Measurements from ENCODE around the gene SCAI.
"Not testable (repeated sequence)": the region's sequence is repeated elsewhere in the genome, so short reads cannot be mapped to it uniquely, and the experiment has no call there.

Gene SCAI

DNA sequence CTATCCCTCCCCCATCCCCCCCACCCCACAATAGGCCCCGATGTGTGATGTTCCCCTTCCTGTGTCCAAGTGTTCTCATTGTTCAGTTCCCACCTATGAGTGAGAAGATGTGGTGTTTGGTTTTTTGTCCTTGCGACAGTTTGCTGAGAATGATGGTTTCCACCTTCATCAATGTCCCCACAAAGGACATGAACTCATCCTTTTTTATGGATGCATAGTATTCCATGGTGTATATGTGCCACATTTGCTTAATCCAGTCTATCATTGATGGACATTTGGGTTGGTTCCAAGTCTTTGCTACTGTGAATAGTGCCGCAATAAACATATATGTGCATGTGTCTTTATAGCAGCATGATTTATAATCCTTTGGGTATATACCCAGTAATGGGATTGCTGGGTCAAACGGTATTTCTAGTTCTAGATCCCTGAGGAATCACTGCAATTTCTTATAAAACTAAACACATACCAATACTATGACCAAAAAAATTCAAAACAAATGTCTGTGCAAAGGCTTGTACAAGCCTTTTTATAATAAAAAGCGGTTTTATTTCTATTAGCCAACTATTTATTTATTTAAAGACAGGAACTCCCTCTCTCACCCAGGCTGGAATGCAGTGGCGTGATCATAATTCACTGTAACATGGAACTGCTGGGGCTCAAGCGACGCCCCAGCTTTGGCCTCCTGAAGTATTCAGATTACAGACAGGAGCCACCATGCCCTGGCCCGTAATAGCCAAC, 183.5 kb downstream of the SCAI start:
- H2BK12ac ChIP-seq (ENCODE audit: low read length in 2 of 2); DNase-seq; H2BK15ac ChIP-seq (ENCODE audit: low read depth, poor library complexity, severe bottlenecking); H4K91ac ChIP-seq (ENCODE audit: low read length); H3K4me2 ChIP-seq (ENCODE audit: low read length, poor library complexity, severe bottlenecking); H2BK5ac ChIP-seq (ENCODE audit: low read depth, low read length, poor library complexity, severe bottlenecking); H2BK120ac ChIP-seq (ENCODE audit: low read depth, low read length); H3K4me1 ChIP-seq (ENCODE audit: control insufficient read depth, insufficient read depth, low read depth, low read length); H3K18ac ChIP-seq (ENCODE audit: low read depth in 1 of 2, low read length in 2 of 2); H3K23ac ChIP-seq (ENCODE audit: low read length in 2 of 2); H2AFZ ChIP-seq (ENCODE audit: low read depth, low read length); H3K27ac ChIP-seq (ENCODE audit: low read length, poor library complexity, severe bottlenecking); H3K9ac ChIP-seq (ENCODE audit: low read length); H3K4me3 ChIP-seq (ENCODE audit: insufficient read depth in 1 of 2, low read depth in 1 of 2, low read length in 2 of 2); H3K36me3 ChIP-seq (ENCODE audit: control insufficient read depth in 1 of 2, insufficient read depth in 2 of 2, low read depth in 1 of 2, low read length in 2 of 2); H3K4ac ChIP-seq (ENCODE audit: low read depth in 1 of 2, low read length in 2 of 2); H4K8ac ChIP-seq (ENCODE audit: low read length); H3K79me1 ChIP-seq (replicated peaks; ENCODE audit: low read length, poor library complexity, severe bottlenecking); H3K27me3 ChIP-seq (ENCODE audit: control insufficient read depth in 1 of 2, insufficient read depth in 1 of 2, low read length in 2 of 2); H2AK5ac ChIP-seq (ENCODE audit: low read length, severe bottlenecking); H3K9me3 ChIP-seq (ENCODE audit: control insufficient read depth, low read length); H3K14ac ChIP-seq (ENCODE audit: low read length in 2 of 2): not testable (repeated sequence)
- WGBS, result 97% methylated on average over 5 of the region's 9 CpGs

GRCh38 chr9:124954255-124954654, 189.1 kb downstream of the SCAI start:
- Histone ChIP-seq H2AK5ac (ENCODE audit: low read length, severe bottlenecking) (no peak overlapping the region), H4K91ac (ENCODE audit: low read length) (no peak overlapping the region), H3K18ac (ENCODE audit: low read depth in 1 of 2, low read length in 2 of 2) (no peak overlapping the region), H3K4ac (ENCODE audit: low read depth in 1 of 2, low read length in 2 of 2) (no peak overlapping the region), H3K4me1 (ENCODE audit: control insufficient read depth, insufficient read depth, low read depth, low read length) (no peaks in the 10 kb centered on the region), H3K9me3 (ENCODE audit: control insufficient read depth, low read length) (no peaks in the 10 kb centered on the region), H2BK5ac (ENCODE audit: low read depth, low read length, poor library complexity, severe bottlenecking) (no peak overlapping the region), H3K79me1 (replicated peaks; ENCODE audit: low read length, poor library complexity, severe bottlenecking) (no peaks in the 10 kb centered on the region), H4K8ac (ENCODE audit: low read length) (no peak overlapping the region), H3K4me3 (ENCODE audit: insufficient read depth in 1 of 2, low read depth in 1 of 2, low read length in 2 of 2) (no peak overlapping the region), H3K27me3 (ENCODE audit: control insufficient read depth in 1 of 2, insufficient read depth in 1 of 2, low read length in 2 of 2) (no peaks in the 10 kb centered on the region), H3K27ac (ENCODE audit: low read length, poor library complexity, severe bottlenecking) (no peak overlapping the region), H3K4me2 (ENCODE audit: low read length, poor library complexity, severe bottlenecking) (no peak overlapping the region), H2BK12ac (ENCODE audit: low read length in 2 of 2) (no peak overlapping the region), H3K36me3 (ENCODE audit: control insufficient read depth in 1 of 2, insufficient read depth in 2 of 2, low read depth in 1 of 2, low read length in 2 of 2) (peaks cover 0 to 3% of the 10 kb centered on the region in 2 experiments), H2BK120ac (ENCODE audit: low read depth, low read length) (no peak overlapping the region), H3K14ac (ENCODE audit: low read length in 2 of 2) (no peak overlapping the region), H2BK15ac (ENCODE audit: low read depth, poor library complexity, severe bottlenecking) (no peak overlapping the region), H3K9ac (ENCODE audit: low read length) (no peak overlapping the region), H3K23ac (ENCODE audit: low read length in 2 of 2) (no peak overlapping the region), H2AFZ (ENCODE audit: low read depth, low read length) (no peak overlapping the region)
- no peak for DNase-seq
- WGBS, result 100% methylated on average over 1 of the region's 1 CpG

DNA sequence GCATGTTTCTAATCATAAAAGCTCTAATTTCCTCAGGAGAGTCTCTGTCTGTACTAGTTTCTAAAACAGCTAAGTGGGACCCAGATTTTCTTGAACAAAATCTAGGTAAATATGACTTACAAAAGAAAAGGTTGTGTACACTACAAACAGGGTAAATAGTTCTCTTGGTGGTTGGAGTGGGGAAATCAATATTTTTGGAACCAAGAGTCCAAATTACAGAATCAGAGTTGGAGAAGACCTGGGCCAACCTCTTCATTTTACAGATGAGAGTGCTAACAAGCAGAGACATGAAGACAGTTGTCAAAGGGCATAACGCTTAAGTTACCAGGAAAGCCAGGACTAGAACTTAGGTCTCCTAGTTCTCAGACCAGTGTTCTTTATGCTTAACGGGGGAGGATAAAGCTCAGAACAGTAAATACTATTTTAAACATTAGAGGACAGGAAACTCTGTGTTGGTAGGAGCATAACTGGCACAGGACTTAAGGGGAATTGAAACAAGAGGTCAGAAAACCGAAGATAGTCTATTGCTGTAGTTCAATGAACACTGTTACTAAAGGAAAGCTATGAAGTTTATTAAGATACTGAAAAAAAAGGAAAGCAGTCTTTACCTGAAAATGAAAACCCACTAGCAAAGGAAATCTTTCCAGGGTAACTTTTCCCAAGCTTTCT, 193.1 kb downstream of the SCAI start:
- H4K8ac ChIP-seq (ENCODE audit: low read length), result no peak overlapping the region
- DNase-seq, result no peak
- no peak overlapping the region for H2AFZ ChIP-seq (ENCODE audit: low read depth, low read length)
- no peak overlapping the region for H3K9ac ChIP-seq (ENCODE audit: low read length)
- H3K4me2 ChIP-seq (ENCODE audit: low read length, poor library complexity, severe bottlenecking), result no peak overlapping the region
- H4K91ac ChIP-seq (ENCODE audit: low read length), result no peak overlapping the region
- no peak overlapping the region for H3K14ac ChIP-seq (ENCODE audit: low read length in 2 of 2)
- H3K4ac ChIP-seq (ENCODE audit: low read depth in 1 of 2, low read length in 2 of 2), result no peak overlapping the region
- peaks cover 0 to 3% of the 10 kb centered on the region in 2 experiments for H3K36me3 ChIP-seq (ENCODE audit: control insufficient read depth in 1 of 2, insufficient read depth in 2 of 2, low read depth in 1 of 2, low read length in 2 of 2)
- no peak overlapping the region for H3K18ac ChIP-seq (ENCODE audit: low read depth in 1 of 2, low read length in 2 of 2)
- H3K27ac ChIP-seq (ENCODE audit: low read length, poor library complexity, severe bottlenecking), result no peak overlapping the region
- 100% methylated on average over 2 of the region's 3 CpGs for WGBS
- no peak overlapping the region for H2AK5ac ChIP-seq (ENCODE audit: low read length, severe bottlenecking)
- H2BK120ac ChIP-seq (ENCODE audit: low read depth, low read length), result no peak overlapping the region
- no peak overlapping the region for H2BK15ac ChIP-seq (ENCODE audit: low read depth, poor library complexity, severe bottlenecking)
- H2BK5ac ChIP-seq (ENCODE audit: low read depth, low read length, poor library complexity, severe bottlenecking), result no peak overlapping the region
- no peak overlapping the region for H3K4me3 ChIP-seq (ENCODE audit: insufficient read depth in 1 of 2, low read depth in 1 of 2, low read length in 2 of 2)
- no peaks in the 10 kb centered on the region for H3K79me1 ChIP-seq (replicated peaks; ENCODE audit: low read length, poor library complexity, severe bottlenecking)
- no peaks in the 10 kb centered on the region for H3K27me3 ChIP-seq (ENCODE audit: control insufficient read depth in 1 of 2, insufficient read depth in 1 of 2, low read length in 2 of 2)
- no peaks in the 10 kb centered on the region for H3K9me3 ChIP-seq (ENCODE audit: control insufficient read depth, low read length)
- no peaks in the 10 kb centered on the region for H3K4me1 ChIP-seq (ENCODE audit: control insufficient read depth, insufficient read depth, low read depth, low read length)
- no peak overlapping the region for H3K23ac ChIP-seq (ENCODE audit: low read length in 2 of 2)
- H2BK12ac ChIP-seq (ENCODE audit: low read length in 2 of 2), result no peak overlapping the region

- peaks cover 0 to 3% of the 10 kb centered on the region in 2 experiments for H3K36me3 ChIP-seq (ENCODE audit: control insufficient read depth in 1 of 2, insufficient read depth in 2 of 2, low read depth in 1 of 2, low read length in 2 of 2)
- no peak for DNase-seq
- no peak overlapping the region for H2AFZ ChIP-seq (ENCODE audit: low read depth, low read length)
- H3K14ac ChIP-seq (ENCODE audit: low read length in 2 of 2), result no peak overlapping the region
- H3K9ac ChIP-seq (ENCODE audit: low read length), result no peak overlapping the region
- no peak overlapping the region for H2BK15ac ChIP-seq (ENCODE audit: low read depth, poor library complexity, severe bottlenecking)
- H3K9me3 ChIP-seq (ENCODE audit: control insufficient read depth, low read length), result no peaks in the 10 kb centered on the region
- no peak overlapping the region for H3K23ac ChIP-seq (ENCODE audit: low read length in 2 of 2)
- no peak overlapping the region for H2BK12ac ChIP-seq (ENCODE audit: low read length in 2 of 2)
- no peak overlapping the region for H3K4me3 ChIP-seq (ENCODE audit: insufficient read depth in 1 of 2, low read depth in 1 of 2, low read length in 2 of 2)
- H3K4ac ChIP-seq (ENCODE audit: low read depth in 1 of 2, low read length in 2 of 2), result no peak overlapping the region
- no peaks in the 10 kb centered on the region for H3K4me1 ChIP-seq (ENCODE audit: control insufficient read depth, insufficient read depth, low read depth, low read length)
- no peak overlapping the region for H3K4me2 ChIP-seq (ENCODE audit: low read length, poor library complexity, severe bottlenecking)
- WGBS, result 84% methylated on average over 2 of the region's 2 CpGs
- H3K27ac ChIP-seq (ENCODE audit: low read length, poor library complexity, severe bottlenecking), result no peak overlapping the region
- no peaks in the 10 kb centered on the region for H3K79me1 ChIP-seq (replicated peaks; ENCODE audit: low read length, poor library complexity, severe bottlenecking)
- no peaks in the 10 kb centered on the region for H3K27me3 ChIP-seq (ENCODE audit: control insufficient read depth in 1 of 2, insufficient read depth in 1 of 2, low read length in 2 of 2)
- no peak overlapping the region for H4K8ac ChIP-seq (ENCODE audit: low read length)
- no peak overlapping the region for H2BK5ac ChIP-seq (ENCODE audit: low read depth, low read length, poor library complexity, severe bottlenecking)
- H2AK5ac ChIP-seq (ENCODE audit: low read length, severe bottlenecking), result no peak overlapping the region
- no peak overlapping the region for H4K91ac ChIP-seq (ENCODE audit: low read length)
- H3K18ac ChIP-seq (ENCODE audit: low read depth in 1 of 2, low read length in 2 of 2), result no peak overlapping the region
- no peak overlapping the region for H2BK120ac ChIP-seq (ENCODE audit: low read depth, low read length)
Measured at GRCh38 chr9:124949387-124949786, 193.9 kb downstream of the SCAI start.
